HG03342 (cell line): ENCODE data around the gene NFIC.
"Not testable (repeated sequence)": the region's sequence is repeated elsewhere in the genome, so short reads cannot be mapped to it uniquely, and the experiment has no call there.

Experiments used
- ATAC-seq: cut with Tn5 transposase; IDR thresholded peaks from one replicate; pipeline ENCODE4 v1.9.1; 2021; ENCODE audit warnings: mild to moderate bottlenecking, moderate library complexity; ENCODE audit not compliant: unreplicated experiment

Gene NFIC

GRCh38 chr19:3336680-3337523, 29.5 kb upstream of the NFIC start:
- ATAC-seq = no peak

GRCh38 chr19:3338541-3339181, 27.7 kb upstream of the NFIC start:
- ATAC-seq = no peak

- ATAC-seq = no peak
These were observed 26.0 kb upstream of the NFIC start for GRCh38 chr19:3340340-3340739.

DNA sequence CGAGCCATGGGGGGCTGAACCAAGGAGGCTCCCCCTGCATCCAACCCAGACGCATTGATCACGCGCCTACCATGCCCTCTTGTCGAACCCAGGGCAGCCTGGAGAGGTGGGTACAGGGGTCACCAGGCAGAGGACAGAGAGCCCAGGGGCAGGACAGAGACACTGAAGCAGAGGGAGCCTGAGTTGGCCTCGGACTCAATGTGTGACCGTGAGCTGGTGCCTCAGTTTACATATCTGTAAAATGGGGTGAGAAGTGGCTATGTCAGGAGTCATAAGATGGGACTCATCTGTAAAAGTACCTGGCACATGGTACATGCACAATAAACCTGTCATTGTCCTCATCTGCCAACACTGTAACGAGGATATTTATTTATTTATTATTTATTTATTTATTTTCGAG, 24.1 kb upstream of the NFIC start:
- no peak for ATAC-seq

DNA sequence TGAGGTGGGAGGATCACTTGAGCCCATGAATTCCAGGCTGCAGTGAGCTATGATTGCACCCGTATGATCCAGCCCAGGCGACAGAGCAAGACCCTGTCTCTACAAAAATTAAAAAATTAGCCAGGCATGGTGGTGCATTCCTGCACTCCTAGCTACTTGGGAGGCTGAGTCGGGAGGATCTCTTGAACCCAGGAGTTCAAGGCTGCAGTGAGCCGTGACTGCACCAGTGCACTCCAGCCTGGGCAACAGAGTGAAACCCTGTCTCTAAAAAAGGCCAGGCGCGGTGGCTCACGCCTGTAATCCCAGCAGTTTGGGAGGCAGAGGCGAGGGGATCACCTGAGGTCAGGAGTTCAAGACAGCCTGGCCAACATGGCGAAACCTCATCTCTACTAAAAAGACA, 23.4 kb upstream of the NFIC start:
- not testable (repeated sequence) for ATAC-seq

DNA sequence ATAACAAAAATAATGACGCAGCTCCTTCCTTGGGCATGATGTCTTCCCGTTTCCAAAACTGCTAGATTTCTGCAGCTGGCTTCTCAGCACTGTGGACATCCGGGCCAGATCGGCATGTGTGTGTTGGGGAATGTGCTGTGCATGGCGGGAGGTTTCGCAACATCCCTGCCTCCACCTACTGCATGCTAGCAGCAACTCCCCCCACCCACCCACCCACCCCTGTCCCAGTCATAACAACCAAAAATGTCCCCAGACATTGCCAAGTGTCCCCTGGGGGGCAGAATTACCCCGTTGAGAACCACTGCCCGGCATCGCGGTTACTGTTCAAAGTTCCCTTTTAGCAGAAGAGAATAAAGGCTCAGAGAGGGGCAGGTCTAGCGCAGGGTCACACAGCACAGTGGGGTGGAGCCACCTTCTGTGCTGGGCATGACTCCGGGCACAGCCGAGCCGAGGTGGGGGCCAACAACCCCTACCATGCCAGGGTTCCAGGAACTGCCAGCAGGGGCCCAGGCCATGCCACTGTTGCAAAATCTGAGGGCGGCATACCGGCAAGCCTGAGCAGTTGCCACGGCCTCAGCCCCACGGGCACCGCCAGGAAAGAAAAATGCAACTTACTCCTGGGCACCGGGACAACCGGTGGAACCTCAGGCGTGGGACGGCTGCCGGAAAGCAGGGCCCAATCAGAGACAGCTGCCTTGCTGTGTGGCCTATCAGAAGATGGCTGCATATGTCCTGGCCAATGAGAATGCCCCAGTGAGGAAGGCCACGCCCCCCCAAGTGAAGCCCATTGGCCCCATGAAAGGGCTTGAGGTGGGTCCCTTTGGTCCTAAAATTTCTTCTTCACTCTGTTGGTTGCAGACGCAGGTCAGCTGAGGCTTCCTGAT, 22.5 kb upstream of the NFIC start:
- no peak for ATAC-seq

DNA sequence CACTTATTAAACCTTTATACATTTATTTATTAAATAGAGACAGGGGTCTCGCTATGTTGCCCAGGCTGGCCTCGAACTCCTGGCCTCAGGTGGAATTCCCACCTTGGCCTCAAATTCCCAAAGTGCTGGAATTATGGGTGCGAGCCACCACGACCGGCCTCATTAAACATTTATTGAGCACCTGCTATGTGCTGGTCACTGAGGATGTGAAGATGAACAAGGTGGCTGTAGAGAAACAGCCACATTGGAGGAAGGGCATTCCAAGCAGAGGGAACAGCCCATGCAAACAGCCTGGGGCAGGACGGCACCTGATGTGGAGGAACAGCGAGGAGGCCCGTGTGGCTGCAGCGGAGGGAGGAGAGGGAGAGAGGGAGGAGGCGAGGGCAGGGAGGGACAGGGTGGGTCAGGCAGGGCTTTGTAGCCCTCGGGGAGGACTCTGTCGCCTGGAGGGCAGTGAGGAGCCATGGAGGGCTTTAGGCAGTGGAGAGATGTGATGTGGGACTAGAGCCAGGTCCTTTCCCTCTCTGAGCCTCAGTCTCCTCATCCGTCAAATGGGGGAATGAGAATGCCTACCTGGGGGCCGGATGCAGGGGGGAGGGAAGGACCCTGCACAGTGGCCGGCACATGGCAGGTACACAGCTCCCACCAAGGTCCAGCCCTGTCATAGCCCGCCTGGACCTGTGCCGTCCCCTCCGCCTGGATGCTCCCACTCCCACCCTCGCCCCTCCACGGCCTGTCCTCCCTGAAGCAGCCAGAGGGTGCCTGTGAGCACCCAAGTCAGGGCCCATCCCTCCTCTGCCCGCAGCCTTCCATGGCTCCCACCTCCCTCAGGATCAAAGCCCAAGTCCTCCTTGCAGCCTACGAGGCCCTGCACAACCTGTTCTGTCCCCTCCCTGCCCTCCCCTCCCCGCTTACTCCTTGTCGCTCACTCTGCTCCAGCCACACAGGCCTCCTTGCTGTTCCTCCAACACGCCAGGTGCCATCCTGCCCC, 21.5 kb upstream of the NFIC start:
- no peak for ATAC-seq

- no peak for ATAC-seq
These were observed 20.4 kb upstream of the NFIC start for GRCh38 chr19:3345850-3346460.

DNA sequence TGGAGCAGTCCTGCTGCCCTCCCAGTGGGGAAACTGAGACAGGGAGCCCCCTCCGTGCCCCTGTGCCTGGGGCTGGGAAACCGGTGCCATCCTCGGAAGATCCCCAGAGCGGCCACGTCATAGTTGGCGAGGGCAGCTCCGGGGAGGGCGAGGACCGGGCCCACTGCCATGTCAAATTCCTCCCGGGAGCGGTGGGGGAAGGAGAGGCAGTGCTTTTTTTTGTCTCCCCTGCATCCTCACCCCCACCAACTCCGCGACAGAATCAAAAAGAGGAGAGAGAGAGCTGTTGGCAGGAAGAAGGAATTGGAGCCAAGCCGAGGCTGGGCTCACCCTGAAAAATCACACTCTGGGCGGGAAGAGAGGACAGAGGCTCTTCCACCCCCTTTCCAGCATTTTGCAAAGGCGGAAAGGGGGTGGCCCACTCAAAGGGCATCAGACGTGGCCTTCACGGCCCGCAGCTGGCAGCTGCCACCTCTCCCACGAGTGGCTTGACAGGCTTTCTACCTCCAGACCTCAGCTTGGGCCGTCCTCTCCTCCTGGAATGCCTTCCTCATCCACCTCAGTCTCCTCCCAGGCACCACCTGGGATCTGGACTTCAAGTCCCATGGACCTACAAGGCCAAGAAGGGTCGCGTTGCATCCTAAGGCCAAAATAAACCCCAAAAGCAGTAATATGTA, 19.6 kb upstream of the NFIC start:
- ATAC-seq = no peak

DNA sequence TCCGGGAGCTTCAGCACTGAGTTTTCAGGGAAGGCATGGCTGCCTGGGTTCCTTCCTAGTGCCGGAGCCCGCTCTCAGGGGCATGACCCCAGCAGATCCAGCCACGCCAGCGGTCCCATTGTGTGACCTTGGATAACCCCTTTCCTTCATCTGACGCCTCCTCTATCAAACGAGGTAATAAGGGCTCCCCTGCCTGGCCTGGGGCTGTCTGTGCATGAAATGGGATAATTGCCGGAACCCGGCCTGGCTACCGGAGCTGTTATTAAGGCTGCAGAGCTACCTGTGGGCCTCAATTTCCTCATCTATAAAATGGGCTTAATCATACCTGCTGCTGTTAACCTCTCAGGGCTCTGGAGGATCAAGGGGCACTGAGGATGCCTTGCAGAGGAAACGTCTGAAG, 18.3 kb upstream of the NFIC start:
- no peak for ATAC-seq

GRCh38 chr19:3348469-3348868, 17.9 kb upstream of the NFIC start:
- not testable (repeated sequence) for ATAC-seq

DNA sequence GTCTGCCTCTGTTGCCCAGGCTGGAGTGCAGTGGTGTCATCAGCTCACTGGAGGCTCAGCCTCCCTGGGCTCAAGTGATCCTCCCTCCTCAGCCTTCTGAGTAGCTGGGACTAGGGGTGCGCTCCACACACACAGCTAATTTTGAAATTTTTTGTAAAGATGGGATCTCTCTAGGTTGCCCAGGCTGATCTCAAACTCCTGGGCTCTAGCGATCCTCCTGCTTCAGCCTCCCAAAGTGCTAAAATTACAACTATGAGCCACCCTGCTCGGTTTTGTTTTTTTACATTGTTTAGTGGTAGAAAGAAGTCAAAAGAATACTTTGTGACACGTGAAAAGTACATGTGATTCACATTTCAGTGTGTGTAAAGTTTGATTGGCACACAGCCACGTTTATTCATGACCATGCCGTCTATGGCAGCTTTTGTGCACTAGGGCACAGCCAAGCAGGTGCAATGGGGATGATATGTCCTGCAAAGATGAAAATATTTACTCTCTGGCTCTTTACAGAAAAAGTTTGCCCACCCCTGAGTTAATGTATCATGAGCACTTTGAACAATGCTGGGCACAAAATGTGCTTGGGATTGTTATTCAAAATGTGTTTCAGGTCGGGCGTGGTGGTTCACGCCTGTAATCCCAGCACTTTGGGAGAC, 16.2 kb upstream of the NFIC start:
- ATAC-seq = no peak

- no peak for ATAC-seq
These were observed 14.5 kb upstream of the NFIC start for GRCh38 chr19:3351702-3352447.

- no peak for ATAC-seq
These were observed 12.9 kb upstream of the NFIC start for GRCh38 chr19:3353493-3353892.

- no peak for ATAC-seq
These were observed 9.6 kb upstream of the NFIC start for GRCh38 chr19:3356805-3357204.

- no peak for ATAC-seq
These were observed 9.0 kb upstream of the NFIC start for GRCh38 chr19:3357271-3357991.

- no peak for ATAC-seq
These were observed 8.2 kb upstream of the NFIC start for GRCh38 chr19:3357992-3358688.
